ENCODE results near the gene ELF5.

The ELF5 gene

DNA sequence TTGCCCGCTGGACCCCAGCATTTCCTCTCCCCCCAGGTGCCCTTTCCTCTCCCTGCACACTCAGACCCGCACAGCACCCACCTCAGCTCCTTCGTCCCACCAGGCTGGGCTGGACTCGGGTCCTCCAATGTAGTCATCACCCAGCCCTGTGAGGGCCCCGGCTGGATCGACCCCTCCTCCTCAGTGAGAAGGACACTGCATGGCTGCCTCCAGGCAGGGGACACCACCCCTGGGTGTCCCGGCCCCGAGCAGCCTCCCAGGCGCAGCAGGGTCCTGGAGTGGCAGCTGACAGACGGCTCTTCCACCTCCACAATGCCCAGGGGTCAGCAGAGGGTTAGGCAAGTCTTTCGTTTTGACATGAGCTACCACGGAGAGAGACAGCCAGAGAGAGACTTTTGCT lies 11.1 kb upstream of the ELF5 start:
- H3K4me3 ChIP-seq (ENCODE audit: low read length): no peak overlapping the region
- TF ChIP-seq, protein P1, sequence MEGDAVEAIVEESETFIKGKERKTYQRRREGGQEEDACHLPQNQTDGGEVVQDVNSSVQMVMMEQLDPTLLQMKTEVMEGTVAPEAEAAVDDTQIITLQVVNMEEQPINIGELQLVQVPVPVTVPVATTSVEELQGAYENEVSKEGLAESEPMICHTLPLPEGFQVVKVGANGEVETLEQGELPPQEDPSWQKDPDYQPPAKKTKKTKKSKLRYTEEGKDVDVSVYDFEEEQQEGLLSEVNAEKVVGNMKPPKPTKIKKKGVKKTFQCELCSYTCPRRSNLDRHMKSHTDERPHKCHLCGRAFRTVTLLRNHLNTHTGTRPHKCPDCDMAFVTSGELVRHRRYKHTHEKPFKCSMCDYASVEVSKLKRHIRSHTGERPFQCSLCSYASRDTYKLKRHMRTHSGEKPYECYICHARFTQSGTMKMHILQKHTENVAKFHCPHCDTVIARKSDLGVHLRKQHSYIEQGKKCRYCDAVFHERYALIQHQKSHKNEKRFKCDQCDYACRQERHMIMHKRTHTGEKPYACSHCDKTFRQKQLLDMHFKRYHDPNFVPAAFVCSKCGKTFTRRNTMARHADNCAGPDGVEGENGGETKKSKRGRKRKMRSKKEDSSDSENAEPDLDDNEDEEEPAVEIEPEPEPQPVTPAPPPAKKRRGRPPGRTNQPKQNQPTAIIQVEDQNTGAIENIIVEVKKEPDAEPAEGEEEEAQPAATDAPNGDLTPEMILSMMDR (IDR thresholded peaks at IDR 0.05; ENCODE audit: insufficient read depth, low read depth, low read length, missing control alignments): no peak
- DNase-seq (ENCODE audit: low read depth): no peak

DNA sequence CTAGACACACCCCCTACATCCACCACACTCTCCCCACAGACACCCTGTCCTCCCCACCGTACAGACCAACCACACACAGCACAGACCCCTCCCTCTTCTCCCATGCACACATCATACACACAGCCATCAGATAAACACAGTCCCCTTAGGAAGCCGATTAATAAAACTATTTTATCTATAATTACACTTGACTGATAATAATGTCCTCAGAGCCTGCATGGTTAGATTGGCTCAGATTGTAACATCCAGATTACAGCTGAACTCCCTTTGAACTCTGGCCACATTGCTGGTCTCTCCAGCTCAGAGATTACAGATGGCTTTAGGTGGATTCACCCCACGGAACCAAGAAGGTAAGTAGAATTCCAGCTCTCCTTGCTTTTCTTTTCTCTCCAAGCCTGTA lies 9.5 kb upstream of the ELF5 start:
- TF ChIP-seq, protein P1 (IDR thresholded peaks at IDR 0.05; ENCODE audit: insufficient read depth, low read depth, low read length, missing control alignments): no peak
- H3K4me3 ChIP-seq (ENCODE audit: low read length): no peak overlapping the region
- no peak for DNase-seq (ENCODE audit: low read depth)

DNA sequence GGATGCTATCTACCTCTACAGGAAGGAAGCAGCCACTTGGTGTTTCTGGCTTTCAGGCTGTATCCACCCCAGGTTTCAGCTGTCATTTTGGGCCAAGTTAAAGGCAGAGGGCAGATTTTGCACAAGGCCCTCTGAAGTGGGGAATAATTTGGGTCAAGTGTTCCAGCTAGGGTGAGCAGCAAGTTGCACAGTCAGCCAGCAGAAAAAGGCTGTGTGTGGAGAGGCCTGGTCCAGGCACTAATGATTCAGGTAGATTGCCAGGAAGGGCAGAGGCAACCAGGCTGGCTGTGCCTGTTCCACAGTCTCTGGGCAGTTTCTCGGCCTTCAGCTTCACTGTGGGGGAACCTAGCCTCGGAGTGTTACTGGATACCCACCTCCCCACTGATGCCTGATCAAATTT lies 8.6 kb upstream of the ELF5 start:
- no peak overlapping the region for H3K4me3 ChIP-seq (ENCODE audit: low read length)
- no peak for DNase-seq (ENCODE audit: low read depth)
- TF ChIP-seq, protein P1 (IDR thresholded peaks at IDR 0.05; ENCODE audit: insufficient read depth, low read depth, low read length, missing control alignments): no peak

DNA sequence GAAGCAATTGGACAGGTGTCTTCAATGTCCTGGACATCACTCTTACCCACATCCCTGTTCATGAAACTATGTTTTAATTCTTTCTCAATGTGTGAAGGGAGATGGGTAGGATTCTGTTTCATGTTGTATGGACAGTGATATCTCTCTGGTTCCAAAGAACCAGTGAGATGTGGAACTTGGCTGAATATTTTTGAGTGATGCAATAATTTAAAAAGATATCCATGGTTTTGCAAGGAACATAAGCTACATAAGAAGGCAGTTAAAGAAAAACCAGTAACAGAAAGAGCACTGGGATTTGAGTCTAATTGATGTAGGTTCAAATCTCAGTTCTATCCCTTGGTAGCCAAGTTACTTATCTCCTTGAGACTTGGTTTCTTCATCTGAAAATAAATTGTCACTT lies 7.7 kb upstream of the ELF5 start:
- no peak for DNase-seq (ENCODE audit: low read depth)
- TF ChIP-seq, protein P1 (IDR thresholded peaks at IDR 0.05; ENCODE audit: insufficient read depth, low read depth, low read length, missing control alignments): no peak

DNA sequence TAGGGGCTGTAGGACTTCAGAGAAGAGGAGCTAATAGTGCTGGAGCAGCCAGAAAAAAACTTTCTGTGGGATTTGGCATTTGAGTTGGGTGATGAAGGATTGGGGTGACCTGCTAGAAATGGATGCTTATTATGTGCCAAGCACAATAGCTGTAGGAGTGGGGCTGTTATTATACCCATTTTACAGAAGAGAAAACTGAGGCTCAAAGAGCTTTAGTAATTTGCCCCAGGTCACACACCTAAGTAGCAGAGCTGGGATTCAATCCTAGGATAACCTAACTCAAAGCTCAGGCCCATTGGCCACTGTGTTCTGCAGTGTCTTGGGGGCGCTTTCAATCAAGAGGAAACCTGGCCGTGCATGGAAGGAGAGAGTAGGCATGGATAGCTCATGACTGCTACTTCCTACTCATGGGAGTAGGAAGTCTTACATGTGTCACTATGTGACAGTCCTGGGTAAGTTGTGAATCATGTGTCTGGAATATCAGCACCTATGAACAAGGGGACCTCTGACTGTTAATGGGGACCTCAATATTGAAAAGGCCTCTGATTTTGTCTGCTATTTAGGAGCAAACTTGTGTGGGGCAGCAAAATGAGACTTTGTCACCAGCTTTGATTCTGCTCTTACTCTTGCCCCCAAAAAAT lies 6.1 kb upstream of the ELF5 start:
- TF ChIP-seq, protein P1 (IDR thresholded peaks at IDR 0.05; ENCODE audit: insufficient read depth, low read depth, low read length, missing control alignments): no peak
- no peak overlapping the region for H3K4me3 ChIP-seq (ENCODE audit: low read length)
- peak; percentile 17 for DNase-seq (ENCODE audit: low read depth)

More for the DNA sequence above, 7.7 kb upstream of the ELF5 start:
- H3K4me3 ChIP-seq (ENCODE audit: low read length): no peak overlapping the region

DNA sequence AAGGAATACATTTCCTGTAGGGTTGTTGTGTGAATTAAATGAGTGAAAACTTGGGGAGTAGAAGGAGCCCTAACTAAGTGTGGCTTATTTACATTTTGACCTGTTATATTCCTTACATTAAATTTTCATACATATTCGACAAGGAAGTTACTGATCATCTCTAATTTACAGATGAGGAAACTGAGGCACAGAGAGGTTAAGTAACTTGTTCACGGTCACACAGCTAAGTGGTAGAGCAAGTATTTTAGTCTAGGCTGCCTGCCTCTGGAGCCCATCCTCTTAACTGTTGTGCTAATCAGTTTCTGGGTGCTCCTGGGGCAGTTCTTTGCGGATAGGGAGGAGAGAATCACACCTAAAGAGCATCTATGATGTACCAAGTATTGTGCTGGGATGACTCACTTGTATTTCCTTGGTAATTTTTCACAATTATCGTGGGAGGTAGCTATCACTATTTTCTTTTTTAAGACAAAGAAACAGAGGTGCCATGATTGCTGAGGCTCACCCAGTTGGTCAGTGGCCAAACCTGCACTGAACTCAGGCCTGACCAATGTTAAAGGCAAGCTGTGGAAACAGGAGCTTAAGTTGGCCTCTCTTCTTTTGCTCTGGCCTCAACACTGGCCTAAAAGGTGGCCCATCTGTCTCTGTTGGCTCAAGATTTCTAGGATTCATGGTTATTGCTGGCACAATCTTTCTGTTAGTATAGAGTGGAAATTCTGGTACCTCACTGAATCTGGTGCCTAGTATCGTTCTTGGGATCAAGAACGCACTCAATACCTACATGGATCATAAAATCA lies 2.9 kb upstream of the ELF5 start:
- TF ChIP-seq, protein P1 (IDR thresholded peaks at IDR 0.05; ENCODE audit: insufficient read depth, low read depth, low read length, missing control alignments): no peak
- H3K4me3 ChIP-seq (ENCODE audit: low read length): no peak overlapping the region
- no peak for DNase-seq (ENCODE audit: low read depth)

All from epithelial cell of esophagus (primary cell).